IPS-15b (cell line): Measurements from ENCODE around the gene CADM2.

ENCODE experiments used
- H3K27me3 ChIP-seq: one replicate; pipeline ENCODE4 v1.6.1; 2013; ENCODE audit warnings: low read length; ENCODE audit not compliant: control insufficient read depth, insufficient read depth
- H3K36me3 ChIP-seq: one replicate; pipeline ENCODE4 v1.6.1; 2013; ENCODE audit warnings: low read length; ENCODE audit not compliant: control insufficient read depth, insufficient read depth
- H3K4me1 ChIP-seq: one replicate; pipeline ENCODE4 v1.6.1; 2013; ENCODE audit warnings: mild to moderate bottlenecking, low read length; ENCODE audit not compliant: control insufficient read depth, insufficient read depth
- H3K4me3 ChIP-seq: one replicate; pipeline ENCODE4 v1.5.1; 2013; ENCODE audit warnings: low read depth, low read length
- H3K9ac ChIP-seq: one replicate; pipeline ENCODE4 v1.6.1; 2013; ENCODE audit warnings: low read depth, mild to moderate bottlenecking, low read length
- H3K9me3 ChIP-seq: one replicate; pipeline ENCODE4 v1.6.1; 2013; ENCODE audit warnings: mild to moderate bottlenecking, low read length; ENCODE audit not compliant: control insufficient read depth, insufficient read depth

CADM2 gene

GRCh38 chr3:85342915-85343314 is 384.1 kb downstream of the CADM2 start:
- no peaks in the 10 kb centered on the region for H3K9me3 ChIP-seq
- H3K27me3 ChIP-seq = no peaks in the 10 kb centered on the region
- no peak overlapping the region for H3K4me3 ChIP-seq
- H3K9ac ChIP-seq = no peak overlapping the region
- H3K4me1 ChIP-seq = no peaks in the 10 kb centered on the region
- no peaks in the 10 kb centered on the region for H3K36me3 ChIP-seq

DNA sequence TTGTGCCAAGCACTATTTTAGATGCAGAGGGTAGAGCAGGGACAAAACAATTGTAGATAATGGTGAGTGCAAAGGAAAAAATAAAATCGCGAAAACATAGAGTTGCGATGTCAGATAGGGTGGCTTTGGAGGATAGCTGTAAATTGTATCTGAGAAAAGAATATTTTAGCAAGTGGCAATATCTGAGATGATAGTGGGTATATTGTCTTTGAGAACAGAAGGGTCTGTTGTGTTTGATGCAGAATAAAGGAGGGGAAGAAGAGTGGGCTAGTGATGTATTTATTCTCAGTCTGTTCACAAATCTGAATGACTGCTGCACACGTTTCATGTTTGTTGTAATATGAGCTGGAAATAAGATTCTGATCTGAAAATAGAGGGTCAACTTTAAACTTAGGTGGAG is 396.8 kb downstream of the CADM2 start:
- Histone ChIP-seq H3K4me3 (no peak overlapping the region), H3K9ac (no peak overlapping the region), H3K4me1 (no peaks in the 10 kb centered on the region), H3K27me3 (no peaks in the 10 kb centered on the region), H3K36me3 (no peaks in the 10 kb centered on the region), H3K9me3 (no peaks in the 10 kb centered on the region)

DNA sequence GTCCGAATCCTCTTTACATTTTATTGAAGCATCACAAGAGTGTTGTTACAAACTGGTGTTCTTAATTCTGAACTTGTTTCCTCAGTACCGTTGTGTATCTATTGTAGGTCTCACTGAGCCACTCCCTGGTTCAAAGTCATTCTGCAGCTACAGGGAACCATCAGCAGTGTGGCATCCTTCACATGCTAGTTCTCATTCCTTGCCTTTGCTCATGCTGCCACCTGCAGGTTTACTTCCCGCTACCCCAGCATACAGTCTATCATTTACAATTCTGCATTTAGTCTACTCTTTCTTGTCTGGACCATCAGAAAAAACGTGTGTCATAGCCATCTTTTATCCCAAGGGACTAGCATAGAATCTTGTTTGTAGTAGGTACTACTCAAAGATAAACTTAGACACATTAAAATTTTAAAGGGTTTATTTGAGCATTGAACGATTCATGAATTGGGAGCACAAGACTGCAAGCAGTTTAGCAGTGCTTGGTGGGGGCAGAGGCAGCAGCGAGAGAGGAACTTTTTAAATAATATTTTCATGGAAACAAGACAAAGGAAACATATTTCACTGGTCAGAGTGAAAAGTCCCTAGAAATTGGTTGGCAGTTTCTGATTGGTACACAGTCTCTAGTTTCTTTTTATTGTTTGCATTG is 402.1 kb downstream of the CADM2 start:
- no peaks in the 10 kb centered on the region for H3K27me3 ChIP-seq
- no peak overlapping the region for H3K9ac ChIP-seq
- no peaks in the 10 kb centered on the region for H3K36me3 ChIP-seq
- no peak overlapping the region for H3K4me3 ChIP-seq
- no peaks in the 10 kb centered on the region for H3K4me1 ChIP-seq
- no peaks in the 10 kb centered on the region for H3K9me3 ChIP-seq

DNA sequence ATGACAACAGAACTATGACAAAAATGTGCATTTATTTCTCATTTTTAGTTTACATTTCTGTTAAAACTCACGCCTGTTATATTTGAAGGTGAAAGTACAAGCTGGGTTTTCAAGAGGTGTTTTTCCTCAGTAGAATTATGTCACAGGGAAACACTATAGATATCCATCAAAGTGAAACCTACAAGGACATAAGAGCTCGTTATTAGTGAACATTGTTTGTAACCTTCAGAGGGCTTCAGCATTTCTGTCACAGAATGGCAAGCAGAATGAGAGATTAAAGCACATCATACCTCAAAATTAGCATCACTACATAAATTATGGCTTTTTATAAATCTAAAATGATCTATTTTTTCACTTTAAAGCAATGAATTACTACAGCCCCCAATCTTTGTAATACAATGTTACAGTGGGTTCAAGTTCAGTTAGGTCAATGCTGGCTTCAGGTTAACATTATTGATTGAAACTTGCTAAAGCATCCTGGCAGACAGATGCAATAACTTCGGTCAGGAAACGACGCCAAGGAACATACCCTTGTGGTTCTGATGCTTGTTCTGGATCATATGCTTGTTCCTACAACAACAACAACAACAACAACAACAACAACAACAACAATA is 405.6 kb downstream of the CADM2 start:
- Histone ChIP-seq H3K9ac (no peak overlapping the region), H3K9me3 (no peaks in the 10 kb centered on the region), H3K27me3 (no peaks in the 10 kb centered on the region), H3K4me3 (no peak overlapping the region), H3K4me1 (no peaks in the 10 kb centered on the region), H3K36me3 (no peaks in the 10 kb centered on the region)

DNA sequence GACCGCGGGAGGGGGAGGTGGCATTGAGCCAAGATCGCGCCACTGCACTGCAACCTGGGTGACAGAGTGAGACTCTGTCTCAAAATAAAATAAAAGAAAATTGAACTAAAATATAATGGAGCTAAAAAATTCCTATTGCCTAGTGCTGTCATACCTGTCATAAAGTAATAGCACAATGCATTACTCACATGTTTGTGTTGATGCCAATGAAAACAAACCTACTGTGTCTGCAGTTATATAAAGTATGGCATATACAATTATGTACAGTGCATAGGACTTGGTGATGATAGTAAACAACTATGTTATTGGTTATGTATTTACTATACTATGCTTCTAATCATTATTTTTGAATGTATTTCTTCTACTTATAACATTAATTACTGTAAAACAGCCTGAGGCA is 411.6 kb downstream of the CADM2 start:
- Histone ChIP-seq H3K4me1 (no peaks in the 10 kb centered on the region), H3K4me3 (no peak overlapping the region), H3K36me3 (no peaks in the 10 kb centered on the region), H3K9ac (no peak overlapping the region), H3K9me3 (no peaks in the 10 kb centered on the region), H3K27me3 (no peaks in the 10 kb centered on the region)

GRCh38 chr3:85376131-85376530 is 417.3 kb downstream of the CADM2 start:
- H3K9ac ChIP-seq = no peak overlapping the region
- no peaks in the 10 kb centered on the region for H3K9me3 ChIP-seq
- H3K4me1 ChIP-seq = no peaks in the 10 kb centered on the region
- H3K4me3 ChIP-seq = no peak overlapping the region
- no peaks in the 10 kb centered on the region for H3K36me3 ChIP-seq
- H3K27me3 ChIP-seq = no peaks in the 10 kb centered on the region

DNA sequence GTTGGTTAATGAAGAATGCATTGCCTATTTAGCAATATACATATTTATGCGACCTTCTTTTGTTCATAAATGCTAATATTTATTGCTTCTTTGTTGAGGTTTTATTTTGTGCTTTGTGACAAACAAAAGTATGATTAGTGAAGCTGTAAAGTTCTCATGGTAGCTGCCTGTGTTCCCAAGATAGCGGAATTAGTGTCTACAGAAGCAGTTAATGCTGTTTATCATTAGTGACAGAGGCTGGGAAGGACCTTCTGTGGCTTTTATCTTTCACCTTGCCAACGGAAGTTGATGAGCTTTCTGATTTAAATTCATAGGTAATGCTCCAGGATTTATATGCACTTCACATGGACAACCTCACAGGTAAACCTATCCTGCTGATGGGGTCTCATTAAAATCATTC is 418.3 kb downstream of the CADM2 start:
- H3K4me1 ChIP-seq = no peaks in the 10 kb centered on the region
- H3K36me3 ChIP-seq = no peaks in the 10 kb centered on the region

DNA sequence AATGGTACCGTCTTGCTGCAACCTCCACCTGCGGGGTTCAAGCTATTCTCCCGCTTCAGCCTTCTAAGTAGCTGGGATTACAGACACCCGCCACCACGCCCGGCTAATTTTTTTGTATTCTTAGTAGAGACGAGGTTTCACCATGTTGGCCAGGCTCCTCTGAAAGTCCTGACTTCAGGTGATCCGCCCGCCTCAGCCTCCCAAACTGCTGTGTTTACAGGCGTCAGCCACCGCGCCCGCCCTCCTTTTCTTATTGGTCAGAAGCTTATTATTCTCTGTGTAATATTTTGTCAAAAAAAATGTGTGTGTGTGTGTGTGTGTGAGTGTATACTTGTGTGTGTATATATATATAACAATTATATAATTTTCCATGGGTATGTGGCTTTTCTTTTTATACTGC is 425.6 kb downstream of the CADM2 start:
- Histone ChIP-seq H3K36me3 (no peaks in the 10 kb centered on the region), H3K27me3 (no peaks in the 10 kb centered on the region), H3K9me3 (no peaks in the 10 kb centered on the region), H3K4me3 (no peak overlapping the region), H3K4me1 (no peaks in the 10 kb centered on the region), H3K9ac (no peak overlapping the region)

More for the DNA sequence above, 418.3 kb downstream of the CADM2 start:
- no peak overlapping the region for H3K9ac ChIP-seq
- no peak overlapping the region for H3K4me3 ChIP-seq
- no peaks in the 10 kb centered on the region for H3K27me3 ChIP-seq
- no peaks in the 10 kb centered on the region for H3K9me3 ChIP-seq

DNA sequence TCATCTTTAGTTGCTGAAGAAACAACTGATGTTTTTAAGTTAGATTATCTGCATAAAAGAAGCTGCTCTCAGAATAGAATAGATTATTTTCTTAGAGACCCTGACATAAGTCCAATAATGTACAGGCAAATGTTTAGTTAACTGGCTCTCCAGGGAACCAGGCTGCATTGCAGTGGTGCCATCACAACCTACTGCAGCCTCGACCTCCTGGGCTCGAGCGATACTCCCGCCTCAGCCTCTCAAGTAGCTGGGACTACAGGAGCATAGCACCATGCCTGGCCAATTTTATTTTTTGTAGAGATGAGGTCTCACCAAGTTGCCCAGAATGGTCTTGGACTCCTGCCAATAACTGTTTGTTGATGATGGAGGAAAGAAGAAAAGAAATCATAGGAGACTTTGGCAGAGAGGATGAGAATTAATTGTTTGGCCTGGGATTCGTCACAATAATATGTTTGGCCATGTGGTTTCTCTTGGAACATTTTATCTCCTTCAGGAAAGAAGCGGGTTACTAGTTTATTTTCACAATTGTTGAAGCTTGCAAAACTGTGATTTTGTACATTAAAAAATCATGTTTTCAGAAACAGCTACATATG is 429.2 kb downstream of the CADM2 start:
- Histone ChIP-seq H3K9ac (no peak overlapping the region), H3K27me3 (no peaks in the 10 kb centered on the region), H3K4me3 (no peak overlapping the region), H3K9me3 (no peaks in the 10 kb centered on the region), H3K36me3 (no peaks in the 10 kb centered on the region), H3K4me1 (no peaks in the 10 kb centered on the region)

DNA sequence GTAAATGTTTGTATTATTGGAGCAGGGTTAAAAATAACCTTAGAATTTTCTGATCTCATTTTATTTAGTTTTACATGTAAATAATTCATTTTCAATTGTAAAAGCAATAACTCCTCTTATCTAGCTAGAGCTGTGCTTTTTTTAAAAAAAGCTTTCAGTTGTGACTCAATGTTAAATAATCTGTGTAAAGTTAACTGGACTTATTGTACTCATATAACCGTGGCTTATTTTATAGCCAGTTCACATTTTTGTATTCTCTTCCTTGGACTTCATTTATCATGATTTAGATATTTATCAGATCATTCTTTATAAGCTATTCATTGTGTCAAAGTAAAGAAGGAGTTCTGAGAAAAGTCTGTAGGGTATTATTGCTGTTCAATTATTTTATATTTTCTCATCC is 435.6 kb downstream of the CADM2 start:
- Histone ChIP-seq H3K27me3 (no peaks in the 10 kb centered on the region), H3K36me3 (no peaks in the 10 kb centered on the region), H3K4me3 (no peak overlapping the region), H3K9ac (no peak overlapping the region), H3K9me3 (no peaks in the 10 kb centered on the region), H3K4me1 (no peaks in the 10 kb centered on the region)

DNA sequence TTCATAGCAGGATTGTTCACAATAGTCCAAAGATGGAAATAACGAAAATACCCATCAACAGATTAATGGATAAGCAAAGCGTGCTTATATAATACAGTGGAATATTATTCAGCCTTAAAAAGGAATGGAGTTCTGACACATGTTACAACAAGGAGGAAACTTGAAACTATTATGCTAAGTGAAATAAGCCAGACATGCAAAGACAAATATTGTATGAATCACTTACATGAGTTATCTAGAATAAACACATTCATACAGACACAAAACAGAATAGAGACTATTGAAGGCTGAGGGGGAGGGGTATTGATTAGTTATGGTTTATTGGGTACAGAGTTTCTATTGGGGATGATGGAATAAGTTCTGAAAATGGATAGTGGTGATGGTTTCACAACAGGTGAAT is 438.6 kb downstream of the CADM2 start:
- Histone ChIP-seq H3K4me1 (no peaks in the 10 kb centered on the region), H3K36me3 (no peaks in the 10 kb centered on the region), H3K4me3 (no peak overlapping the region), H3K9me3 (no peaks in the 10 kb centered on the region), H3K9ac (no peak overlapping the region), H3K27me3 (no peaks in the 10 kb centered on the region)

- H3K27me3 ChIP-seq = no peaks in the 10 kb centered on the region
- no peaks in the 10 kb centered on the region for H3K9me3 ChIP-seq
- H3K36me3 ChIP-seq = no peaks in the 10 kb centered on the region
- no peaks in the 10 kb centered on the region for H3K4me1 ChIP-seq
- H3K9ac ChIP-seq = no peak overlapping the region
- no peak overlapping the region for H3K4me3 ChIP-seq
These were observed 467.3 kb downstream of the CADM2 start for GRCh38 chr3:85426121-85426520.
